HG02981 (cell line): ENCODE measurements around the gene PEBP1.
"Not testable (repeated sequence)": the region's sequence is repeated elsewhere in the genome, so short reads cannot be mapped to it uniquely, and the experiment has no call there.

Source experiments
- ATAC-seq: cut with Tn5 transposase; IDR thresholded peaks from one replicate; pipeline ENCODE4 v1.9.1; 2021; ENCODE audit warnings: mild to moderate bottlenecking, moderate library complexity; ENCODE audit not compliant: unreplicated experiment

Gene PEBP1

GRCh38 chr12:118129436-118129835 is 6.5 kb upstream of the PEBP1 start:
- ATAC-seq: not testable (repeated sequence)

GRCh38 chr12:118136559-118137003 is 657 bp downstream of the PEBP1 start:
- no peak for ATAC-seq

DNA sequence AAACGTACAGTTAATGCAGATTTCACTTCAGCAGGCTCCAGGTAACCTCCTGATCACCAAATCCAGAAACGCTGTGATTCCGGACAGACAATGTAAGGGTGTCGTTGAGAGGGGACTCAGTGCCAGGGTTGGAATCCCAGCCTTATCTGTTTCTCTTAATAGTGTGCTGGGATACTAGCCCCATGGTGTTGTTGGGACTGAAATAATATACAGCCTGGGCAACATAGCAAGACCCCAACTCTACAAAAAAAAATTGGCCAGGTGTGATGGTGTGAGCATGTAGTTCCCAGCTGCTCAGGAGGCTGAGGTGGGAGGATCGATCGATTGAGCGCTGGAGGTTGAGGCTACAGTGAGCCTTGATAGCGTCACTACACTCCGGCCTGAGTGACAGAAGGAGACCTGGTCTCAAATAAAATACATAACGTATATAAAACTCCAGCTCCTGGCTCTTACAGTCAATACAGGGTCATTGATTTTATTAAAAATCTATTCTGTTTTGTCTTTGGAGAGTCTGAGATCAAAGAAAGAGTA is 1.3 kb downstream of the PEBP1 start:
- no peak for ATAC-seq

DNA sequence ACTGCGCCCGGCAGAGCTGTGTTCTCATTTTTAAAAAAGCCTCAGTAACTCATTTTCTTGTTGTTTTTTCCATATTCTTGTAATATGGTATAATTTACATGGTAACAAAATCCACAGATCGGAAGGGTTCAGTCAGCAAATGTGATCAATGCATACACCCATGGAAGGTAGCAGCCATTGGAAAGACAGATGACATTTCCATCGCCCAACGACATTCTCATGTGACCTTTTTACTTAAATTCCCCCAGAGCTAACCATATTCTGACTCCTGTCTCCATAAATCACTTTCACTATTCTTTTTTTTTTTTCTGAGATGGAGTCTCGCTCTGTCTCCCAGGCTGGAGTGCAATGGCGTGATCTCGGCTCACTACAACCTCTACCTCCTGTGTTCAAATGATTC is 4.9 kb downstream of the PEBP1 start:
- no peak for ATAC-seq

GRCh38 chr12:118144499-118144898 is 8.6 kb downstream of the PEBP1 start:
- ATAC-seq: no peak

- no peak for ATAC-seq
Observed at GRCh38 chr12:118145113-118145797, 9.3 kb downstream of the PEBP1 start.

DNA sequence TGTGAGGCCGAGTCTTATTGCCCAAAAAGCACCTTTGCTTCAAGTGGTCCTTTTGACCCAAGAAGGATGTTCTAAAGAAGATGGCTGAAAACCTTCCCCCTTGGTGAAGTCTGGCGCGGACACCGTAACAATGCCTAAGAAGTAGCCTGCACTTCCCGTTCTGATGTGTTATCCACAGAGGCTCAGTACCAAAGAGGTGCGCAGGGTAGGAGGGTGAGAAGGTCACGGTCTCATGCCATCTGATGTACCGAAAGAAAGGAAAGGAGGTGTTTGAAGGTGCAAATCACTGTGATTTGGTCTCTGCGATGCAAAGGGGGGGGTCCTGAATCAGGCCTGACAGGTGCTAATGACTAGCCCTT is 9.9 kb downstream of the PEBP1 start:
- ATAC-seq: no peak

GRCh38 chr12:118148287-118148686 is 12.4 kb downstream of the PEBP1 start:
- no peak for ATAC-seq

- ATAC-seq: no peak
Observed at GRCh38 chr12:118150625-118151024, 14.7 kb downstream of the PEBP1 start.

DNA sequence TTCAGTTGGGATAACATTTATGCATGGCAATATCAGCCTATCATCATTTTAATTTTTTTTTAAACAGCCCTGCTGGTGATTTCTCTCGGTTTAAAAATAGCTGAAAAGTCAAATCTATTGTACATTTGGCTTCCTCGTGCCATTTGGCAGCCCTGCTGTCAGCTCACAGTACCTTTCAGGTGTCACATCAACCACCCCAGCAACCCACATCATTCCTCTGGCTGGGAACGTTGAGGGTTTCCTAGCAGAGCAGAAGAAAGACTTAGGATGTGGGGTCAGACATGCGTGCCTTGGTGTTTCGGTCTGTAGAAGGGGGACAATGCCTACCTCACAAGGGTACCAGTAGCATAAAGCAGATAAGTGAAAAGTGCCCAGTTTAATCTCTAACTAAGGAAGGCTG is 15.8 kb downstream of the PEBP1 start:
- no peak for ATAC-seq

- ATAC-seq: no peak
Observed at GRCh38 chr12:118160536-118160935, 24.6 kb downstream of the PEBP1 start.

DNA sequence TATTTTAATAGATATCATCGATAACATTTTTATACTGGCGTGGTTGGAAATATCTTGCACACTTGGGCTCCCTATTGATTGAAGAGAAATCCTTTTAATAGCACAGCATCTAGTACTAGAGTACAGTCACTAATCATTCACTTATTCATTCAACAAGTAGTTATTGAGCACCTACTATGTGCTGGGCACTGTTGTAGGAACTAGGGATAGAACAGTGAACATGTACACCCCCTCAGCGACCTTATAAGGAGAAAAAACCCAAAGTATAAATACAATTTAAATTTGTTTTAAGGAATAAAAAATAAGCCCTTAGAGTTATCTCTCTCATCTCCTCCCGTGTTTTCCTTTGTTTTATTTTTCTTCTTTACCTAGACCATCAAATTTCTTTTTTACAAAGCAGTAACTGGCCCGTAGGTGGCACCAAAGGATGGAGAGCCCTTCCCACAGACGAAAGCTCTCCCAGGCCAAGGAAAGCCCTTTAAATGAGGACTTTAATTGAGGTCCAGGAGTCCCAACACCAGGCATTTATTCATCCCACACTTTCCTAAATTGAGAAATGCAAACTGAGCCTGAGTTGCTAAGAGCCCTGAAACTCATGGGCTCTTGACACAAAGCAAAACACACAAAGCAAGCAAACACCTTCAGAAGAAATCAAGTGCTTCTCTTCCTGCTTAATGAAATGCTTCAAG is 29.0 kb downstream of the PEBP1 start:
- no peak for ATAC-seq

DNA sequence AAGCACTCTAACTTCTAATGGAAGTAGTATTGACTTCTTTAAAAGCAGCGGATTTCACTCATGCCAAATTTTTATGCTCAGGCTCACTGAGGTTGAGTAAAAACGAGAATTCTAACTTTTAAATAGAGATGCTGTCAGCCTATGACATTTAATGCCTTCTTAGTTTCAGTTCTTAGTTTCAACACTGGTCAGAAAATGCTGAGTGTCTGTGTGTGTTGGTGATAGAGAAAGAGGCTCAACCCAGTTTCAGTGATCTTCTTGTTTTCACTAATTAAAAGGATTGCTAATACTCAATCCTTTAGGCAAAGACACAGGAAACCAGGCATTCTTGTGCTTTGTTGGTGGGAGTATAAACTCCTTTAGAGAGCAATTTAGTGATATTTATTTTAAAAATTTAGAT is 31.0 kb downstream of the PEBP1 start:
- peak; percentile 99 for ATAC-seq

DNA sequence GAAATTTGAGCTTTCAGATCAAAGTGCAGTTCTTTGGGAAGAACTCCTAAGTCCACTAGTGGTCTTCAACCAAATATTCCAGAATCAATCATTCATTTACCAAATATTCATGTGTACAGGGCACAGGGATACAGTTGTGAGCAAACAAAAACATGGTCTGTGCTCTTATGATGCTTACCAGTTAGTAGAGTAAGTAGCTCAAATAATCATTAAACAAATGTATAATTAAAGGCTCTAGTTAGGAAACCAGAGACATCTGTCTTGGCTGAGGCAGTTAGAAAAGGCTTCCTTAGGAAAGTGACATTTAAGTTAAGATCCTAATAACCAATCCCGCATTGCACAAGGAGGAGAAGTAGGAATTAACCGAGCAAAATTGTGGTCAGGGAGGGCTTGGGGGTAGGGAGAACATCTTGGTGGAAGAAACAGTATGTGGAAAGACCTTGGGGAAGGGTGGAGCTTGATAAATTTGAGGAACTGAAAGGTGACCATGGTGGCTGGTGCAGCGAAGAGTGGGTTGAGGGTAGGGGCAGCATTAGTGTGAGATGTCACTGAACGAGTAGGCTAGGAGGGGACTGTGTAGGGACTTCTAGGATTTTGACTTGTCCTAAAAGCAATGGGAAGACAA is 40.0 kb downstream of the PEBP1 start:
- ATAC-seq: peak; percentile 92

GRCh38 chr12:118183155-118183554 is 47.2 kb downstream of the PEBP1 start:
- peak; percentile 46 for ATAC-seq

GRCh38 chr12:118183711-118184110 is 47.8 kb downstream of the PEBP1 start:
- no peak for ATAC-seq

GRCh38 chr12:118185602-118186397 is 49.9 kb downstream of the PEBP1 start:
- ATAC-seq: no peak

- ATAC-seq: no peak
Observed at GRCh38 chr12:118187751-118188435, 52.0 kb downstream of the PEBP1 start.

GRCh38 chr12:118188690-118189371 is 52.9 kb downstream of the PEBP1 start:
- ATAC-seq: no peak

GRCh38 chr12:118189741-118190191 is 53.8 kb downstream of the PEBP1 start:
- no peak for ATAC-seq
